DMS79 treated with DMSO at 0.1 percent for 48 hours (cell line): ENCODE measurements around the gene MPZL1.
"Not testable (repeated sequence)": the region's sequence is repeated elsewhere in the genome, so short reads cannot be mapped to it uniquely, and the experiment has no call there.

Source experiments
- DNase-seq: peaks from one replicate; lab custom pipeline; 2025; lab: John Stamatoyannopoulos, UW

Gene MPZL1

GRCh38 chr1:167781558-167781957 lies 59.8 kb downstream of the MPZL1 start:
- no peak for DNase-seq

- no peak for DNase-seq
These were observed 61.2 kb downstream of the MPZL1 start for GRCh38 chr1:167782946-167783345.

- DNase-seq = no peak
These were observed 63.2 kb downstream of the MPZL1 start for GRCh38 chr1:167784876-167785550.

GRCh38 chr1:167786502-167786901 lies 64.7 kb downstream of the MPZL1 start:
- DNase-seq = no peak

- no peak for DNase-seq
These were observed 67.7 kb downstream of the MPZL1 start for GRCh38 chr1:167789501-167789900.

GRCh38 chr1:167790117-167790516 lies 68.3 kb downstream of the MPZL1 start:
- DNase-seq = peak; percentile 5

- DNase-seq = no peak
These were observed 69.8 kb downstream of the MPZL1 start for GRCh38 chr1:167791281-167792187.

- no peak for DNase-seq
These were observed 70.4 kb downstream of the MPZL1 start for GRCh38 chr1:167792188-167792565.

GRCh38 chr1:167794043-167794442 lies 72.3 kb downstream of the MPZL1 start:
- no peak for DNase-seq

- no peak for DNase-seq
These were observed 74.3 kb downstream of the MPZL1 start for GRCh38 chr1:167795810-167796740.

- no peak for DNase-seq
These were observed 75.2 kb downstream of the MPZL1 start for GRCh38 chr1:167797015-167797414.

GRCh38 chr1:167798952-167799351 lies 77.2 kb downstream of the MPZL1 start:
- DNase-seq = no peak

- DNase-seq = no peak
These were observed 78.0 kb downstream of the MPZL1 start for GRCh38 chr1:167799747-167800146.

- no peak for DNase-seq
These were observed 78.5 kb downstream of the MPZL1 start for GRCh38 chr1:167800251-167800650.

- no peak for DNase-seq
These were observed 80.5 kb downstream of the MPZL1 start for GRCh38 chr1:167802235-167802634.

- DNase-seq = peak; percentile 29
These were observed 81.8 kb downstream of the MPZL1 start for GRCh38 chr1:167803358-167804207.

GRCh38 chr1:167805041-167805556 lies 83.3 kb downstream of the MPZL1 start:
- no peak for DNase-seq

- not testable (repeated sequence) for DNase-seq
These were observed 84.5 kb downstream of the MPZL1 start for GRCh38 chr1:167806235-167806634.

GRCh38 chr1:167806676-167807075 lies 84.9 kb downstream of the MPZL1 start:
- DNase-seq = not testable (repeated sequence)

- no peak for DNase-seq
These were observed 86.3 kb downstream of the MPZL1 start for GRCh38 chr1:167808104-167808503.

GRCh38 chr1:167808690-167809089 lies 86.9 kb downstream of the MPZL1 start:
- no peak for DNase-seq
